CD4-positive, alpha-beta T cell treated with Interleukin-6 for 4 hours (primary cell): ENCODE measurements around the gene MYO7A.
"Not testable (repeated sequence)": the region's sequence is repeated elsewhere in the genome, so short reads cannot be mapped to it uniquely, and the experiment has no call there.

ENCODE experiments used
- DNase-seq: peaks from one replicate; pipeline ENCODE4 v3.0.0-alpha.2; 2020; ENCODE audit warnings: mixed read lengths

MYO7A gene

GRCh38 chr11:77093056-77093891 is 34.8 kb upstream of the MYO7A start:
- no peak for DNase-seq

- DNase-seq: no peak
These were observed 33.8 kb upstream of the MYO7A start for GRCh38 chr11:77093987-77094840.

GRCh38 chr11:77094841-77095365 is 33.1 kb upstream of the MYO7A start:
- DNase-seq: no peak

GRCh38 chr11:77095551-77096490 is 32.2 kb upstream of the MYO7A start:
- DNase-seq: no peak

GRCh38 chr11:77096591-77097019 is 31.4 kb upstream of the MYO7A start:
- DNase-seq: no peak

- not testable (repeated sequence) for DNase-seq
These were observed 30.9 kb upstream of the MYO7A start for GRCh38 chr11:77097180-77097579.

GRCh38 chr11:77100166-77101042 is 27.6 kb upstream of the MYO7A start:
- no peak for DNase-seq

- DNase-seq: no peak
These were observed 27.0 kb upstream of the MYO7A start for GRCh38 chr11:77101043-77101537.

- no peak for DNase-seq
These were observed 25.5 kb upstream of the MYO7A start, which contains the start of gene OMP for GRCh38 chr11:77102246-77103210. Gene OMP (plus strand): TSS chr11:77102840. CDS start chr11:77102840, 0 bp downstream.

GRCh38 chr11:77103319-77103718 is 24.7 kb upstream of the MYO7A start:
- DNase-seq: no peak

GRCh38 chr11:77104727-77105126 is 23.3 kb upstream of the MYO7A start:
- no peak for DNase-seq

- DNase-seq: no peak
These were observed 21.7 kb upstream of the MYO7A start for GRCh38 chr11:77106321-77106720.

GRCh38 chr11:77106759-77107158 is 21.3 kb upstream of the MYO7A start:
- DNase-seq: no peak

GRCh38 chr11:77107950-77108349 is 20.1 kb upstream of the MYO7A start:
- DNase-seq: no peak

GRCh38 chr11:77108436-77108835 is 19.6 kb upstream of the MYO7A start:
- no peak for DNase-seq

- DNase-seq: no peak
These were observed 18.6 kb upstream of the MYO7A start for GRCh38 chr11:77109236-77110019.

GRCh38 chr11:77110836-77111235 is 17.2 kb upstream of the MYO7A start:
- DNase-seq: no peak

- DNase-seq: no peak
These were observed 16.8 kb upstream of the MYO7A start for GRCh38 chr11:77111277-77111676.

- DNase-seq: no peak
These were observed 16.1 kb upstream of the MYO7A start for GRCh38 chr11:77111946-77112345.
